DMS114 treated with DMSO at 0.1 percent for 48 hours (cell line): ENCODE results near the gene MYH10.
"Not testable (repeated sequence)": the region's sequence is repeated elsewhere in the genome, so short reads cannot be mapped to it uniquely, and the experiment has no call there.

Experiments
- DNase-seq: peaks from one replicate; lab custom pipeline; 2025; ENCODE audit not compliant: unreplicated experiment; lab: John Stamatoyannopoulos, UW

The MYH10 gene

DNA sequence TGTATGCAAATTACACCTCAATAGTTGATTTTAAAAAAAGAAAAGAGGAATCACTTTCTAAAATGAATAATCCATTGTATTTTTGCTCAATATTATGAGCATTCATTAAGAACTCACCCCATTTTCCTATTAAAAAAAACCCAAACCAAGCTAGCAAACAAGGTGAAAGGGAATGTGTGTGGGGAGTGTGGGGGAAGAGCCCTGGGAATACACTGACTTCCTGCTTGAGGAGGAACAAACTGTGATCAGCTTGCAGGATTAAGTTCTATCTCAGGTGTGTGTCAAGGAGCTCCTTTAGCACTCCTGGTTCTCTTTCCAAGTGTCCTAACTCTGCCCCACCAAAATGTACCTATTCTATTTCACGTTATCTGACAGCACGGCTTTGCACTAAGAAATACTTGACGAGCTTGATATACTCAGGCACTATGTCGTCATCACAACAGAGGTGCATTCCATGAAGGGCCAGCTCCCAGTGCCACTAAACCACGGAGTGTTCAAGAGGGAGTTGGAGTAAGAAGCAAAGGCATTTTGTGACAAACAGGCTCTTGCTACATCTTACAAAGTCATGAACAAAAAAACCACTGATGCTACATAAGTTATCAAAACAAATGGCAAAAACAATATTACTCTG is 73.2 kb downstream of the MYH10 start:
- DNase-seq, result no peak

DNA sequence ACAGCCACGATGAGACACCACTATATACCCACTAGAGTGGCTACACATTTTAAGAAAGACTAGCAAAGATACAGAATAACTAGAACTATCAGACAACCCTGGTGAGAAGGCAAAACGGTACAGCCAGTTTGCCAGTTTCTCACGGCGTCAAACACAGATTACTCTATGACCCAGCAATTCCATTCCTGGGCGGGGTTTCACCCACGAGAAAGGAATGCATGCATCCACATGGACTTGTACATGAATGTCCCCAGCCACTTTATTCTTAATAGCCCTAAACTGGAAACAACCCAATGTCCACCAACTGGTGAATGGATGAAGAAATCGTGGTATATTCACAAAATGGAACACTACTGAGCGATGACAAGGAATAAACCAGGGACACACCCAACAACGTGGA is 74.5 kb downstream of the MYH10 start:
- DNase-seq, result no peak

DNA sequence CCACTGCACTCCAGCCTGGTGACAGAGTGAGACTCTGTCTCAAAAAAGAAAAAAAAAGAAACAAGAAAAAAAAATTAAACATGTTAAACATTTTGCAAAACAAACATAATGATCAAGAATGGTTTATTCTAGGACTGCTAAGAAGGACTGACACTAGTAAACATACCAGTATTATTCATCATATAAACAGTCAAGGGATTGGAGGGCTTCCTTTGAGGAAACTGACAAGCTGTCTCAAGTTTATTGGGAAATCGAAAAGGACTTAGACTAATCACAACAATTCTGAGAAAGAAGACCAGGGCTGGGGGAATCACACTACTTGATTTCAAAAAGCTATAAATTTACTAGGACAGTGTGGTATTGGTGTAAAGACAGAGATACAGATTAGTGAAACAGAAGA is 75.5 kb downstream of the MYH10 start:
- DNase-seq, result no peak

DNA sequence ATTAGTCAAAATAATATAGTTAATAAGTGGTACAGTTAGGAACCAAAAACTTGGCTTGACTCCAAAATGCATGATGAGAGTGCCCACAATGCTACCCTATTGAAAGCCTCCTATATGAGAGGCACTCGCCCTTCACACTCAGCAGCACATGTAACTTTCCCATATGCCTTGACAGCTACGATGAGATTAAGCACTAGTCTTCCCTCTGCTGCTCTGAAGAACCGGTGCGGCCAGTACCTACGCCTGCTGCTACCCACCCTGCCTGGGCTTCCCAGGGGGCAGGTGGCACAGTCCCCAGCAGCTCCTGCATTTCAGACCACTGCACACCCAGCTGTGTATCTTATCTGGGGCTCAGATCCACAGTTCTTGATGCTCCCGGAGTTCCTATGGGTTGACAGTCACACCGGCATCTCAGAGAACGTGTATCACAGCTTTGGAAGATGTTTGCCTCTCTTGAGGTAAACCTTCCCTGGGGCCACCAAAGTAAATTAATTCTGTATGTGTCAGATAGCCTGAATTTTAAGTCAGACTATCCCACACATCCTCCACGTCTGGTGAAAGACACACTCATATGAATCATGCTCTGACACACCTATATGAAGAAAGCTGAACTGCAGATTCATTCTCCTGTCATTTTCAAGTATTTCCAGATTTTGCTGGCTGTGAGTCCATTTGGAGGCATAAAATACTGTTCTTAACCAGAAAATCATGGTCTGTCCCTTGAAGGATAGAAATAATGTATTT is 77.8 kb downstream of the MYH10 start:
- DNase-seq, result no peak

DNA sequence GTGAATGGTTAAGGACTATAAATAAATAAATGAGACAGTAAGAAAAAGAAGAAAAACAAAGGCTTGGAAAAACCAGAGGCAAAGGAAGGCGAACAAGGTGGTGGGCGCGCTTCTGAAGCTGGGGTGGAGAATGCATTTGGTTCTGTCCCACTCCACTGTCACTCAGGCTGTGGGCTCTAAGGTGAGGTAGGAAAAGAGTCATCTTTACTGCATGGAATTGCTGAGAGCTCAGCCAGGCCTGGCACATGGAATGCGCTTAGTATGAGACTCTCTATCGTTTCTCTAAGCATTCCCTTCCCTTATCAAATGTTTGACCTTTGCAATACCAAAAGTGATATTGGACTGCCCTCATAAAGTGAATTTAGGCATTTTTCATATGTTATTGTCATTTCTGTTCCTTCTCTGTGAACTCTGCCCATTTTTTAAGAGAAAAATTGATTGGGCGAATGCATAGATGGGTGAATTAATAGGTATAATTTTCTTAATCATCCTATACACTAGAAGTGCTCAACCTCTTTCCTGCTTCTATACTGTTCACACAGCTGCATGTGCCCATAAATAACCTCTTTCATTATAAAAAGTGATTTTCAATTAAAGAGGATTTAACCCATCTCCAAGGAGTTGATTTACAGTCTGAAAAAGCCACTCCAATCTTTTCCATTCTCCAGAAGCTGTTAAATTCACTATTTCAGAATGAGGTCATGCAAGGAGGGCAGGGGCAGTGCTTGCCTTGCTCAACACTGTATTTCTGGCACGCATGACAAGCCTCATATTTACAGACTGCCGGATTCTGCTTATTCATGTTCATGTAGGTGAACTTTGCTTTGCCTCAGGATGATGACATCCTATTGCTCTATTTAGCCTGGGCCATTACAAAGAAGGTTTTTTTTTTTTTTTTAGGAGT is 87.7 kb downstream of the MYH10 start:
- DNase-seq, result no peak

DNA sequence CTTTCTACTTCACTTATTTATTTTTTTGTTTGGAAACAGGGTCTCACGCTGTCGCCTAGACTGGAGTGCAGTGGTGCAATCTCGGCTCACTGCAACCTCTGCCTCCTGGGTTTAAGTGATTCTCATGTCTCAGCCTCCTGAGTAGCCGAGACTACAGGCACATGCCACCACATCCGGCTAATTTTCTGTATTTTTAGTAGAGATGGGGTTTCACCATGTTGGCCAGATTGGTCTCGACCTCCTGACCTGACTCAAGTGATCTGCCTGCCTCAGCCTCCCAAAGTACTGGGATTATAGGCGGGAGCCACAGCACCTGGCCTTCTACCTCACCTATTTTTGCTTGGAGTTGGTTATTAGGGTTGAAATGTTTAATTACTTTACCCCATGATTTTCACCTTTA is 90.5 kb downstream of the MYH10 start:
- DNase-seq, result not testable (repeated sequence)

DNA sequence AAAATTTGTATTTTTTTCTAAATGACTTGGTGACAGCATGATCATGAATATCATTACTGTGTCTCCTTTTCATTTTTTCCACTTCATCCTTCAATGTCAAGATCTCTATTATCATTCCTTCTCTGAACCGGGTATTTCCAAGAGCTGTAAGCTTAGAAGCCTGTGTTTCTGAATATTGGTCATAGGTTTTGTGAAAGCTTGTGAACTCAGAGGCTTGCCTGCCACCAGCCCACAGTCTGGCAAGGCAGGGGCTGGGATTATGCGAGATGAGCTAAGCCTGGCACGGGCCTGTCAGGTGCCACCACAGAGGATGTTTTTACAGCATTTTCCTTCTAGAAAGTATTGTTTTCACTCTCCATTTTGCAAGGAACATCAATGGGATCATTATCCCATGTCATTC is 92.8 kb downstream of the MYH10 start:
- DNase-seq, result no peak

DNA sequence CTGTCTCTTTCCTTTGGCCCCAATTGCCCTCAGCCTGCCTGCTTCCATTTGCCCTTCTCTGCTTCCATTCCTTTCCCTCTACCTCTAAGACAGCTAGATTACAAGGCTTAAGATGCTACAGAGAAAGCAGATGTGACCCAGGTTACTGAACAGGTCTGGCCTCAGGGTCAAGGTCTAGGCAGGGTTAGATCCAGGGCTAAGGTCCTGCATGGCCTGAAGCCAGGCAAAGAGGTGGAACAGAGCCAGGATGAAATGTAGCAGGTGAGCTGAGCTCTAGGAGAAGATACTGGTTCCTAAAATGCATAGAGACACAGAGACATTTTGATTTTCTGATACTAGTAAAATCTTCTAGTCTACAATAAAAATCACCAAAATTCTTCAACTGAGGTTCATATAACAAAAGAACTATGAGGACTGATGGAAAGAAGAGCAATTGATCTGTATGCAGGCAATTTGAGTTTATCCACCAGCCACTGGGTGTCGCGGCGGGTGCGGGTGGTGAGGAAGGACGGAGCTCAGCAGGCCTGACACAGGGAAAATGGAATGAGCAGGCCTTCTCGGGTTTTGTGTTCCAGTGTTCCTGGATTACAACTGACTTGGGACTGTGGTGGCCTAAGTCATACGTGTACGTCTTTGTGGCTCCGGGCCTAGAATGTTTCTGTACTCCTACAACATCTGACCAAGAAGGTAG is 95.9 kb downstream of the MYH10 start:
- DNase-seq, result no peak

DNA sequence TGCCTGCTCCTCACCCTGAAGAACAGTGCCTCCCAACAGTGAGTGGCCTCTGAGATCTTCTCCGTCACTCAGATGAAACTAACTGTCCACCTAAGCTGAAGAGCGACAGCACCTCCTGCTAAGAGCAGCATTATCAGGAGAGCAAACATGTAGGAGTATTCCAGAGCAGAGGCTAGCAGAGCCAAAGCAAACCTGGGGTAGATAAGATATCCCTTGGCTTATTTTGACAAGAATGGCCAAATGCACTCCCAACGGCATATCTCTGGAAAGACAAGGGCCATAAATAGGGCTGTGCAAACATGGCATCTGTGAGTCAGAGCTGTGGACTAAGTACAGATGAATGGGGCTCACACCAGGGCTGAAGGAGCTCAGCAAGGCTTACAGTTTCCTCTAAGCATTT is 98.5 kb downstream of the MYH10 start:
- no peak for DNase-seq

DNA sequence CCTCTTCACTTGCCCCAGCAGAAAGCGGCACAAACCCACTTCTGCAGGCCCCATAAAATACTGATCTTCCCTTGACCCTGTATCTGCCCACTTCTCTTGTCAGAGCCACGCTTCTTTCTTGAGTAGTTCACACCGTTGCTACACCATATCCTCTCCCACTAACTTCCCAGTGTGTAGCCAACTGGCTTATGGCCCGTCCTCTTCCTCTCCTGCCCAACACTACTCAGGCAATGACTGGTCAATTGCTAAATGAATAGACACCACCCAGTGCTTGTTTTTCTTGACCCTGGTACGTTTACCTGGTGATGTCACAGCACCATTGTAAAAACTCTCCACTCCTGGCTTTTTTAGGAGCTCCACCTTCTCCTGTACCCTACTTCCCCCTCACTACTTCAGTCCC is 107.9 kb downstream of the MYH10 start:
- DNase-seq, result no peak

DNA sequence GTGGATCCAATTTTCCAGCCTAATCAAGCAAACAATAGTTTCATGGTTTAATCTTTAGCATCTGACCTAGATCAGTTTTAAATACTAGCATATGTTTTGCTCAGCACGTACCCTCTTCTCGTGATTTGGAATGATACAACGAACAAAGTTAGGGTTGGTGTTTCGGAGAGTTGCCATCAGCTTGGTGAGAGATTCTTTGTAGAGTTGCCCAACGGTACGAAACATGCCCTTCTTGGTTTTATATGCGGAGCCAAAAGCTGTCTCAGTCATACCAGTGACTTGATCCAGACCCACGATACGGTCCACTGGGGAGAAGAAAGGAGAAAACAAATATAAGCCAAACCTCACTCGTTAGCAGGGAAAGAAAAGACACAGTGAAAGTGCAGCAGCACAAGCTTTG is 109.5 kb downstream of the MYH10 start:
- no peak for DNase-seq

DNA sequence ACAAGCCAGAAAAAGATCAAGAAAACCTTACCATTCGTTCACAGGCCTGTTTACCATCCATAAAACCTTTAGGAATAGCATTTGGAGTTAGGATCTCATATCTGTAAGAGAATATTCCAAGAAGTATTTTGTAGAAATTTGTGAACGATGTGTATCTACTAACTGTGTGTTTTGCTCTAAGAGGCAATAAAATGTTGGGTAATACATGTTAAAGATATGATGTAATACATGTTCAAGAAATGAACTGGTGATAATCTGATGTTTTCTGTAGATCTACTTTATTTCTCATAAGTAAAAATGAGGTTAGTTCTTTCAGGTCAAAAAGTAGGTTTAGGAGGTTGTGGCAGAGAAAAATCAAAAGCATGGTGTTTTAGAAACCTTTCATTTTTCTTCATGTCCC is 111.7 kb downstream of the MYH10 start:
- no peak for DNase-seq

DNA sequence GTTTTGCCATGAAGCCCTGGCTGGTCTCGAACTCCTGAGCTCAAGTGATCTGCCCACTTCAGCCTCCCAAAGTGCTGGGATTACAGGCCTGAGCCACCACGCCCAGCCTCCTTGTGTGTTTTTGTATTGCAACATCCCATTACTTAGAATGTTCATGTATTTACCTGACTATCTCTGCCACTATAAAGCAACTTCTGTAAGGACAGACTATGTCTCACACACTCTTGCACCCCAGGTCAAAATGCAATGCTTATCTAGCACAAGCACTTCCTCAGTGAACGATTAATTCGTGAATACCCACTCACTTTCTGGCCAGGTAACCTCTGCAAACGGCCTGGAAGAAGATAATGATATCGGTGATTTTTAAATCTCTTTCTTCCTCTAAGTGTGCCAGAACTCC is 112.2 kb downstream of the MYH10 start:
- DNase-seq, result no peak

DNA sequence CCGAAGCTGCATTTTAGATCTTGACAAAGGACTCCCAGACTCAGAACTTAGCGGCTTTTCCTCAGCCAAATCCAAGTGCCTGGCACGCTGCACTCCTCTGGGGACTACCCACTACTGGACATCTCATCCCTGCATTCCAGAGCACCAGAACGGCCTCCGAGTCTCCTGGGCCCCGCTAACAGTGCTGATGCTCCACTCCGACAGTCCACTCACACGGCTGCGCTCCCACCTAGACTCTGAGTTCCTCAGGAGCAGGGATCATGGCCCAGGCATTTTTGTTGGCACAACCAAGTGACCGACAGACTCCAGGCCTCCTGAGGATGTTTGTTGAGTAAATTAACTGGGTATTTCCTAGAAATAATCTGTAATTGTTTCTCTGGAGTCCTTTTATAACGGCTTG is 115.7 kb downstream of the MYH10 start:
- no peak for DNase-seq

DNA sequence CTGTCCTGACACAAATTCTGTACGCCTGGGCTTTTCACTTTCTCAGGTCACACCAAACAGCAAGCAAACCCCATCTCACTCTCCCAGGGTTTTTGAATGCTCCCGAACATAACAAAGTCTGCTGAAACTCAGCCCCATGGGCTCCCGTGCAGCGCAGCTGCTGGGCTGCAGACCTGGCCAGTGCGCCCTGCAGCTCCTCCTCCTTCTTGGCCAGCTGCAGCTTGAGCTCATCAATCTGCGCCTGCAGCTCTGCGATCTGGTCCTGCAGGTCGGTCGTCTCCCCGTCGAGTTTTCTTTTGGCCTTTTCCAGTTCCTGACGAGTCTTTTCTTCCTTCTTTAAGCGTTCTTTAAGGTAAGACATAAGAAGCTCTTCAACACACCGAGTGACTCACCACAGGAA is 124.4 kb downstream of the MYH10 start:
- no peak for DNase-seq

DNA sequence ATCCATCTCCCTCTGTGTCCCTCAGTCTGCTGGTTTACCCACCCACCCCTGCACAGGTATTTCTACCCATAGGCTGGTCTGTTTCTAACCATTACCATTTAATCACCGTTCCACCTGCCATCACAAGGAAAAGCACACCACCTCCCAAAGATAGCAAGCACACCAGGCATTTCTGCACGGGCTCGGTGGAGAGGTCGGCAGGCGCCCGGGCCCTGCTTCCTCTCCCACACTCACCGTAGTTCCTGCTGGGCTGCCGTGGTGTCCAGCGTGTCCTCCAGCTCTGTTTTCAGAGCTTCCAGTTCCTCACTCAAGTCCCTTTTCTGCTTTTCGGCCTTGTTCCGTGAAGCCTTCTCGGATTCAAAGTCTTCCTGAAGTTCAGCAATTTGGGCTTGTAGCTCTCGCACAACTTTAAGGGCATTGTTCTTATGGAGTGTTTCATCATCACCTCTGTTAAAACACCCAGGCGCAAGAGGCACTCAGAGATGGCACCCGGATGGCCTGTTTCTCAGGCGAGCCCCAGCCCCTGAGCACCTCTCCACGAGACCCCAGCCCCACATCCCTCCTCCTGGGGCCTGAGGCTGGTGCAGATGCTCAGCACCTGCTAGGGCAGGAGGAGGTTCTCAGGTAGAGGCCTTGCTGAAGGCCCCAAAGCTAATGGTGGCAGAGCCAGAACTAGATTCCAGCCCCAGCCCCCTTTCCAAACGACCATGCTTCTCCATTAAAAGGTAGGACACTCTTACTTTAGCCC is 125.9 kb downstream of the MYH10 start:
- DNase-seq, result no peak

DNA sequence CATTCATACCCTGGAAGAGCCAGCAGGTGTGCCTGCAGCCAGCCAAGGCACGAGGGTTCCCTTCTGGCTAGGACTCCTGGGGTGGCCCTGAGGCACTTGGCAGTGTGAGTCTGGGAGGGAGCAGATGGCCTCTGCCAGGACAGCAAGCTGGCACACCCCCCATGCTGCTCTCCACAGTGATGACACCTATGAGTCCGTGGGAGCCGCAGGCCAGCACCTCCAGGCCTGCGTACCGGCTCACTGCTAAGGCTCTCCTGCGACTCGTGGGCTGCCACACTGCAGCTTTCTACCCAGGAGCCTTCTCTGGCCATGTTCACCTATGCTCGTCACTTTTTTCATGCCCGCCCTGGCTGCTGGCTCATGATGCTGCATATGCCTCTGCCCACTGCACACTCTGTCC is 126.7 kb downstream of the MYH10 start:
- DNase-seq, result no peak

DNA sequence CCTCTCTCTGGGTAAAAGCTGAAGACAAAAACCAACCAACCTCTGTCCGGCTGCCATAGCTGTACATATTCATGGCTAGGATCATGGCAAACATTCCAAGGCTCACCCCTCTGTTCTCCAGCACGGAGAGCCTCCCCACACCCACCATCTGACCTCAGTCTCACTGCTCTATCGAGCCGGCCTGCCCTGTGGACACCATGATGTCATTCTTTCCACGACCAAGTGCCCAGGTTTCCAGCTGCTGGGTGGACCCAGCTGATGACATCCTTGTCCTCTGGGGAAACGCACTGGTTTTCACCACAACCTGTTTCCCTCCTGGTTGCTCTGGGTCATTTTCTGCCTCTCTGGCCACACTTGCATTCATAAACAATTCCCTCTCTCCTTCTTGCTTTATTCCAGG is 127.2 kb downstream of the MYH10 start:
- DNase-seq, result no peak

DNA sequence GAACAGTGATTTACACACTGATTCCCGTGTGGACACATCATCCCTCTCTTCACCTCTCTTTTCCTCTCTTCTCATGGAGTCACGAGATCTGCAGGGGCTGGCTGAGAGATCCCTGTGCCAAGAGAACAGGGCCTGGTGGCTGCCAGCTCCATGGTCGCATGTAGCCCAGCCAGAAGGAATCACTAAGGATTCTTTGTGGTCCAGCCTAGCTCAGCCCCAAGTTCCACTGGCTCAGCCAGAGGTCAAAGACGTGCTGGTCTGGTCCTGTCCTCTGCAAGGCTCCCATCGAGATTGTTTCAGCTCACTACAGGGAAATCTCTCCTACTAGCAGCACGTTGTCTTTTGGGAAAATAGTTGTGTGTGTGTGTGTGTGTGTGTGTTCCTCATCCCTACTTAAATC is 128.4 kb downstream of the MYH10 start:
- DNase-seq, result no peak

DNA sequence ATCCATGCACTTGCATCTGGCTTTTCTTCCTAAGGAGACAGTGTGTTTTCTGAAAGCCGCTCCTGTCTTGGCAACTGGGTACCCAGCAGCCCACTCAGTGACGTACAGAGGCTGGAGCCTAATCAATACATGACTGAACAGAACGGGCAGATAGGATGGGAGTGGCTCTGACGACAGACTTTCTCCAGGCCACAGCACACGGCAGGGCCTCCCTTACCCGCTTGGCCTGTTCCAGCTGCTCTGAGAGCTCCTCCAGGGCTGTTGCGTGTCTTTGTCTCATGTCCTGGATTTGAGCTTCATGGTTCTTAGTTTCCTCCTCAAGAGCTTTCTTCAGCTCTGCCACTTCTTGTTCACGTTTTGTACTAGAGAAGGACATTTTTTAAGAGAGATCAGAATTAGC is 129.9 kb downstream of the MYH10 start:
- no peak for DNase-seq

DNA sequence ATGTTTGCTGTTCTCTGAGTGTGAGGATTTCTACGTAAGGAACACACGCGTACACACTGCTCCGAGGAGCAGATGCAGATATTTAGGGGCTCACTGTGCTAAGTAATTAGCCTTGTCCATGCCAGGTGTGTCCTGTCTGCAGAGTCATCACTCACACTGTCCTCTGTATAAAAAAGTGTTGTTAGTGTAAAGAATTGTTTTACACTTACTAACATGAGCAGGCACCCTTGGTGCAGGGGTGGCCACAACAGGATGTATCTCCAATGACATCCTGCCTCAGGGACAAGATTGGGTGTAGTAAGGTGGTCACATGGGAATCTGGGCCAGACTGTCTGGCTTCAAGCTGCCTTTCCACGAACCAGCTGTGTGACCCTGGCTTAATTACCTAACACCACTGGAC is 130.9 kb downstream of the MYH10 start:
- DNase-seq, result no peak
